Measurements from ENCODE around the gene LPIN3. TPM values are rescaled to one million over a fixed set of nuclear protein-coding genes. Genes with fewer than 3 reads are reported as not detected.

The LPIN3 gene
- total RNA-seq, 1 donor from 2014 or later = 2.8 TPM

GRCh38 chr20:41300383-41300782 is 40.2 kb upstream of the LPIN3 start:
- Mint-ChIP-seq H3K4me1 (peaks cover 16% of the 10 kb centered on the region), H3K36me3 (peaks cover 2% of the 10 kb centered on the region), H3K27ac (no peak overlapping the region), H3K4me3 (no peak overlapping the region), H3K27me3 (ENCODE audit: insufficient read depth, low read depth) (peaks cover 2% of the 10 kb centered on the region), H3K9me3 (peaks cover 2% of the 10 kb centered on the region)
- Histone ChIP-seq H3K27me3 (no peaks in the 10 kb centered on the region), H3K4me1 (no peaks in the 10 kb centered on the region), H3K4me3 (no peak overlapping the region), H3K27ac (no peak overlapping the region), H3K9me3 (ENCODE audit: low read depth) (no peaks in the 10 kb centered on the region), H4K20me1 (ENCODE audit: low read depth) (no peaks in the 10 kb centered on the region), H3F3A (ENCODE audit: low read depth) (no peaks in the 10 kb centered on the region), H3K4me2 (no peak overlapping the region), H3K36me3 (no peaks in the 10 kb centered on the region), H3K9ac (no peak overlapping the region), H2AFZ (replicated peaks) (no peak overlapping the region), H3K79me2 (ENCODE audit: low read depth) (no peaks in the 10 kb centered on the region)
- TF ChIP-seq CTCF (IDR thresholded peaks at IDR 0.05) (no peak), EZH2phosphoT487 (IDR thresholded peaks at IDR 0.05) (no peak), EZH2 (IDR thresholded peaks at IDR 0.05) (no peak)
- no peak for DNase-seq (ENCODE audit: low spot score)

DNA sequence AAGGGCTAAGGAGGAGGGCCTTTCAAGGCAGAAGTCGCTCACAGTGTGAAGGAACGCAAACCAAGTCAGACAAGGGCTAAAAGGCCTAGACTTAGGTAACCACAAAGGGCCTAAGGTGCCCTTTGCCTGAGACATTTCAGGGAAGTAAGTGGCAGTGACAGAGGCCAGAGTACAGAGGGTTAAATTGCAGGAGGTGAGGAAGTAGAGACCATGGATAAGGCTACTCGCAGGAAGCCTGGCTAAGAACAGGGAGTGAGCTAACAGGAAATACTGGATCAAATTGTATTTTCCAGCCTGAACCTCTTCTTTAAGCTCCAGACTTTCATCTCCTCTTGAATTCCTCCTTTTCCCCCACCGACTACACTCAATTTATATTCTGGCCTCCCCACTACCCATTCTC is 39.7 kb upstream of the LPIN3 start:
- Mint-ChIP-seq H3K9me3 (peaks cover 2% of the 10 kb centered on the region), H3K4me1 (peaks cover 16% of the 10 kb centered on the region), H3K27ac (no peak overlapping the region), H3K36me3 (peaks cover 2% of the 10 kb centered on the region), H3K27me3 (ENCODE audit: insufficient read depth, low read depth) (peaks cover 2% of the 10 kb centered on the region), H3K4me3 (no peak overlapping the region)
- Histone ChIP-seq H3K4me1 (no peaks in the 10 kb centered on the region), H3F3A (ENCODE audit: low read depth) (no peaks in the 10 kb centered on the region), H3K4me3 (no peak overlapping the region), H3K9me3 (ENCODE audit: low read depth) (no peaks in the 10 kb centered on the region), H3K4me2 (no peak overlapping the region), H4K20me1 (ENCODE audit: low read depth) (no peaks in the 10 kb centered on the region), H3K36me3 (no peaks in the 10 kb centered on the region), H3K27me3 (no peaks in the 10 kb centered on the region), H3K79me2 (ENCODE audit: low read depth) (no peaks in the 10 kb centered on the region), H3K27ac (no peak overlapping the region), H2AFZ (replicated peaks) (no peak overlapping the region), H3K9ac (no peak overlapping the region)
- no peak for DNase-seq (ENCODE audit: low spot score)
- TF ChIP-seq CTCF (IDR thresholded peaks at IDR 0.05) = no peak
- no peak for TF ChIP-seq EZH2phosphoT487 (IDR thresholded peaks at IDR 0.05)

- H4K20me1 ChIP-seq (ENCODE audit: low read depth) = no peaks in the 10 kb centered on the region
- no peak overlapping the region for H3K4me2 ChIP-seq
- no peak overlapping the region for H3K27ac ChIP-seq
- Mint-ChIP-seq H3K4me1 (peaks cover 11% of the 10 kb centered on the region), H3K27me3 (ENCODE audit: insufficient read depth, low read depth) (peaks cover 2% of the 10 kb centered on the region), H3K9me3 (no peaks in the 10 kb centered on the region), H3K27ac (no peak overlapping the region), H3K36me3 (no peaks in the 10 kb centered on the region), H3K4me3 (no peak overlapping the region)
- H2AFZ ChIP-seq (replicated peaks) = no peak overlapping the region
- no peaks in the 10 kb centered on the region for H3K36me3 ChIP-seq
- no peak for TF ChIP-seq EZH2phosphoT487 (IDR thresholded peaks at IDR 0.05)
- TF ChIP-seq CTCF (IDR thresholded peaks at IDR 0.05) = no peak
- TF ChIP-seq EZH2 (IDR thresholded peaks at IDR 0.05) = no peak
- H3K27me3 ChIP-seq = no peaks in the 10 kb centered on the region
- H3K9ac ChIP-seq = no peak overlapping the region
- H3F3A ChIP-seq (ENCODE audit: low read depth) = no peaks in the 10 kb centered on the region
- no peaks in the 10 kb centered on the region for H3K79me2 ChIP-seq (ENCODE audit: low read depth)
- no peaks in the 10 kb centered on the region for H3K4me1 ChIP-seq
- H3K9me3 ChIP-seq (ENCODE audit: low read depth) = no peaks in the 10 kb centered on the region
- no peak for DNase-seq (ENCODE audit: low spot score)
- H3K4me3 ChIP-seq = no peak overlapping the region
Measured at GRCh38 chr20:41304002-41304401, 36.6 kb upstream of the LPIN3 start.
